GM18519 (cell line): ENCODE measurements around the gene LSR.

Source experiments
- ATAC-seq: cut with Tn5 transposase; IDR thresholded peaks from one replicate; pipeline ENCODE4 v1.9.1; 2021; ENCODE audit warnings: mild to moderate bottlenecking, moderate library complexity; ENCODE audit not compliant: unreplicated experiment, low FRiP score

LSR gene

GRCh38 chr19:35248310-35249145, at the start of gene LSR:
Gene LSR, plus strand, starts transcription at chr19:35249002. Its CDS starts 21 bp downstream, at chr19:35249023.
- no peak for ATAC-seq

- ATAC-seq = no peak
Observed at GRCh38 chr19:35199481-35199880, 49.3 kb upstream of the LSR start.

GRCh38 chr19:35202722-35203688, 45.8 kb upstream of the LSR start:
- no peak for ATAC-seq

- ATAC-seq = no peak
Observed at GRCh38 chr19:35204799-35205732, 43.7 kb upstream of the LSR start.

GRCh38 chr19:35205733-35206323, 43.0 kb upstream of the LSR start:
- no peak for ATAC-seq

GRCh38 chr19:35206379-35206778, 42.4 kb upstream of the LSR start:
- no peak for ATAC-seq

- no peak for ATAC-seq
Observed at GRCh38 chr19:35206855-35207254, 41.9 kb upstream of the LSR start.

GRCh38 chr19:35207391-35207871, 41.4 kb upstream of the LSR start:
- no peak for ATAC-seq

- no peak for ATAC-seq
Observed at GRCh38 chr19:35208121-35208520, 40.7 kb upstream of the LSR start.

- no peak for ATAC-seq
Observed at GRCh38 chr19:35209646-35210045, 39.2 kb upstream of the LSR start.

GRCh38 chr19:35211545-35212230, 37.1 kb upstream of the LSR start:
- no peak for ATAC-seq

GRCh38 chr19:35212241-35212640, 36.6 kb upstream of the LSR start:
- no peak for ATAC-seq

- ATAC-seq = peak; percentile 43
Observed at GRCh38 chr19:35213663-35214632, 34.9 kb upstream of the LSR start.

GRCh38 chr19:35214766-35215422, 33.9 kb upstream of the LSR start:
- no peak for ATAC-seq

- ATAC-seq = no peak
Observed at GRCh38 chr19:35216016-35216832, 32.6 kb upstream of the LSR start.

- ATAC-seq = no peak
Observed at GRCh38 chr19:35216833-35217648, 31.8 kb upstream of the LSR start.
